ENCODE measurements around the gene NME7.

NME7 gene

GRCh38 chr1:169121146-169121923 lies 246.3 kb downstream of the NME7 start:
- DNase-seq = no peak

DNA sequence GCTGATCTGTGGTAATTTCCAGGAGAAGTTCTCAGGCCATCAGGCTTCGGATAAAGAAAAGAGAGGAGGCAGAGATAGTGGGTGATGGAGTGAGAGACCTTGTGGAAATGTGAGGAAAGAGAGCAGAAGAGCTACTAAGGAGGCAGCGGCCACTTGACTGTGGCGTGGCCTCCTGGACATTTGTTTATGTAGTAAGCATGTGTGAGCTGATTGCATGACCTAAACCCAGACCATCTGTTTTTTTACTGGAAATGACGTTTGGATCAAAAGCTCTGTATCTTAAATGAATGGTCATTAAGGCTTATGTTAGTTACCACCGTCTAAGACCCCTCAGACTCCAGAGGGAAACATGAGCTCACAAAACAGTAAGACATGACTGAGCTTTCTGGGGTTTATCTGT lies 247.5 kb downstream of the NME7 start:
- no peak for DNase-seq

DNA sequence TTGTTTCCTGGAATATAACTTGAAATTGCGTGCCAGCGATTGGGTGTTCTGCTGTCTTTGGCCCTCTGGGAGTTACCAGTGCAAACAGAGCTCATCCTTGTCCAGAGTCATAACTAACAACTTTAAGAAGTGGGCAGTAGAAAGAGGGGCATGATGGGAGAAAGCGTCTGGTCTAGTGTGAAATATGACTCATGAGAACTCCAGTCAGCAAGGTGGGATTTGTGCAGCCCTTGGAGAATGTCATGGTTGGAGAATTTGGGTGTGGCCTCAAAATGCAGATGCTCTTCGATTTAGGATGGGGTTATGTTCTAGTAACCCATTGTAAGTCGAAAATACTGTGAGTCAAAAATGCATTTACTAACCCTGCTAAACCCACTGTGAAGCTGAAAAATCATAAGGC lies 248.2 kb downstream of the NME7 start:
- DNase-seq = no peak

- no peak for DNase-seq
Observed at GRCh38 chr1:169118227-169118626, 249.4 kb downstream of the NME7 start.

- no peak for DNase-seq
Observed at GRCh38 chr1:169117599-169117998, 250.0 kb downstream of the NME7 start.

GRCh38 chr1:169117014-169117413 lies 250.6 kb downstream of the NME7 start:
- DNase-seq = no peak

- no peak for DNase-seq
Observed at GRCh38 chr1:169115891-169116585, 251.6 kb downstream of the NME7 start.

DNA sequence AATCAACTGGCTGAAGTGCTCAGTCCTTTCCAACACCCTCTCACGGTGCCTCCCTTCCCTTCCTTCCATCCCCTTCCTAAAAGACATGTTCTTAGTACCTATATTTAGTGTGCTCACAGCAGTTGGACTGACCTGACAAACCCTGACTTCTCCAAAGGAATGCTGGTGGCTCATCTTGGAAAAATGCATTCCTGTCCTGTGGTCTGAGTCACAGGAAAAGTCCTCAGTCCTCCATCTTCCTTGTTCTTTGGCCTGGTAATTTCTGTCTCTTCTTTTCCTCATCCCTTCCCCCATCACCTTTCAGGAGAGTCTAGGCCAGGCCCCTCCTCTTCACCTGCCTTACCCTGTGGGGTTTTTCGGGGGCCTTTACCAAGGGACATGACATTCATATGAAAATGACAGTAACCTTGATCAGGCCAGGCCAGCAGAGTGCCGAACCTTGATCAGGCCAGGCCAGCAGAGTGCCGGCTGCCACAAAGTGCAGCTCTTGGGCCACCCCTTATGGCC lies 253.9 kb downstream of the NME7 start:
- no peak for DNase-seq

GRCh38 chr1:169112241-169112640 lies 255.4 kb downstream of the NME7 start:
- no peak for DNase-seq

DNA sequence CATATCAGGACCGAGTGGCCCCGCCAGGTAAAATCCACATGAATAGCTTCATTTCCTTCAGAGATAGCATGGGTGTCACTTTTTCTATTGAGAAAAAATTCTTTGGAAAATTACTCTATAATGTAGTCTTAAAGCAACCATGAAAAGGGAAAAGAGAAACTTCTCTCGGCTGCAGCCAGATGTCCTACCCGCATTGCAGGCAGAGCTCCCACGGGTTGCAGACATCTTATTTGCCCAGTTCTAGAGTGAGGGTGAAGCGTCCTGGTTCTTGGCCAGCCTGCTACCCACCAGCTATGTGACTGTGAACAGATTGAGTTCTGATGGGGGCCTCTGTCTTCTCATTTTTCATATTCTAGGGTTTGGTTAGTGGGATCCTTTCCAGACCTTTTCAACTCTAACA lies 256.1 kb downstream of the NME7 start:
- DNase-seq = no peak

DNA sequence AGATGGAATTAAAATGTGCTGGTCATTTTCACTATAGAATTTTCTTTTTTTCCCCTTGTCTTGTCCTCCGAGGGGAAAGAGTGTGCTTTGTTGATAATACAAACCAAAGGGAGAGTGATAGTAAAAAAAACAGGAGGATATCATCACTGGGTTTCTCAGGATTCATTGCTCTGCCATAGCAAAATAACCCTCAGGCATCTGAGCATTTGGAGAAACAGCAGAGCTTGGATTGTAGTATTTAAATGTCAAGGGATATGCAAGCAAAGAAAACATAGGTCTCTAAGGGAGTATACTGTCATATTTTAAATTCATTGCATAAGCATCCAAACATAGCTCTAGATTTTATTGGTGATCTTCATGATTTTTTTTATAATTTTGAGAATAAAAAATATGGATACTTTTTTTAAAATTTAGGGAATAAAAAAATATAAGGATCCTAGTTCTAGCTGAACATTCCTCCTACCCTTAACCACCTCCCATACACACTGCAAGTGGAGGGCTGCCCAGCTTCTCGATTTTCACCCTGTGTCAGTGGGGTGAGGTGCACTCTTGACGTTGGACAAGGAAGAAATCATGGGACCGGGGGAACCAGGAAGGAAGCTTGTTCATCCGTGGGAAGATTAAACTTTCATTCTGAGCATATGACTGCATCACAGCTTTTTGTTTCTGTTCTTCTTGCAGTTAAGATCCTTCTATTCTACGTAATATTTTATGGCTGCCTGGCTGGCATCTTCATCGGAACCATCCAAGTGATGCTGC lies 256.7 kb downstream of the NME7 start:
- no peak for DNase-seq

- no peak for DNase-seq
Observed at GRCh38 chr1:169110236-169110635, 257.4 kb downstream of the NME7 start.

- DNase-seq = peak; percentile 65
Observed at GRCh38 chr1:169109561-169110134, 257.9 kb downstream of the NME7 start.

GRCh38 chr1:169108863-169109560 lies 258.6 kb downstream of the NME7 start:
- DNase-seq = peak; percentile 55

- DNase-seq = no peak
Observed at GRCh38 chr1:169108223-169108622, 259.4 kb downstream of the NME7 start.

DNA sequence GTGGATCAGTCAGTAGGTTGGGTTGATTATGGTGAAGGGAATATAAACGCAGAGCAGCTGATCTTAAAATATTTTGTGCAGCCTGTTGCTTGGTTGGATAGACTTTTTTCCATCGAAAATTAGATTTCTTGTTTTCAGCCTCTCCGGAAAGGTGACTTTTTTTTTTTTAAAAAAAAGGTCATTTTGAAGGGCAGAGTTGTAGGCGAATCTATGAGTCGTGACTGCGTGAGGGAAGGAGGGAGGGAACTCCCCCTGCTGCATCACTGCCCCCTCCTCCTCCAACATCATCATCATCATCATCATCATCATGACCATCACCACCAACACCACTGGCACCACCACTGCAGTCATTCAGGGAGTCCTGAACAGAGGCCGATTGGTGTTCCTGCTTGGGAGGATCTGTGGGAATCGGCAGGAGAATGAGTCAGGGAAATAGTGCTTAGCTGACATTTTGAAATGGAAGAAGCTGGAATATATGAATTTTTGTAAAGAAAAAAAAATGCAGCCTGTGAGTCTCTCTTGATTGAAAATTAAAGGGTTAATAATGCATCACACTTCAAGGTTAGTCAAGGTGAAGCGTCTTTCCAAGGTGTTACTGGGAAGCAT lies 259.9 kb downstream of the NME7 start:
- DNase-seq = no peak

DNA sequence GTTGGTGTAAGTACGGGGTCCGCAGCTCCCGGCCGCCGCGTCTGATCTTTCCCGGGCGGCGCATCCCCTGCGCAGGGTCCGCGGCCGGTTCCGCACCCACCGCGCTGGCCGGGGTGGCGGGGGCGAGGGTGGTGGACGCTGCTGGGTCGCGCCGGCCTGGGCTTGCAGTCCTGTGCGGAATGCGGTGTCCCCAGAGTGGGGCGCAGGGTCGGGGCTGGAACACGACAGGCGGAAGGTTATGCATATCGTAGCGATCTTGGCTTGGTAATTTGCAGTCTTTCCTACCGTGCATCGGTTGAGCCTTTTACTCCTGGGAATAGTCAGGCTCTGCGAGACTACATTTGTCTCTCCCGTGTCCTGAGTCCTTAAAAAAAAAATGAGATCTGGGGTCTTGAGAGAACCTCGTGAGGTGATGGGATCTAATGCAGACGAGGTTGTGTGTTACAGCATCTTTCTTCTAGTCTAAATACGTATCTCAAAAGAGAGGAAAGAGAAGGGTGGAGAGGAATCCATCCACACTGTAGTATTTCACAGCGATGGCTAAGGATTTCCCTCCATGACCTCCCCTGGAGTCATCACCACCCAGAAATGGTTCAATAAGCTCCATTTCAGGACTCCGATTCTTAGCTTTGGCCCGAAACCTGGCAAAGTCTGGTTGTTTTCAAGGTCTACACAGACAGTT lies 260.5 kb downstream of the NME7 start:
- DNase-seq = no peak

DNA sequence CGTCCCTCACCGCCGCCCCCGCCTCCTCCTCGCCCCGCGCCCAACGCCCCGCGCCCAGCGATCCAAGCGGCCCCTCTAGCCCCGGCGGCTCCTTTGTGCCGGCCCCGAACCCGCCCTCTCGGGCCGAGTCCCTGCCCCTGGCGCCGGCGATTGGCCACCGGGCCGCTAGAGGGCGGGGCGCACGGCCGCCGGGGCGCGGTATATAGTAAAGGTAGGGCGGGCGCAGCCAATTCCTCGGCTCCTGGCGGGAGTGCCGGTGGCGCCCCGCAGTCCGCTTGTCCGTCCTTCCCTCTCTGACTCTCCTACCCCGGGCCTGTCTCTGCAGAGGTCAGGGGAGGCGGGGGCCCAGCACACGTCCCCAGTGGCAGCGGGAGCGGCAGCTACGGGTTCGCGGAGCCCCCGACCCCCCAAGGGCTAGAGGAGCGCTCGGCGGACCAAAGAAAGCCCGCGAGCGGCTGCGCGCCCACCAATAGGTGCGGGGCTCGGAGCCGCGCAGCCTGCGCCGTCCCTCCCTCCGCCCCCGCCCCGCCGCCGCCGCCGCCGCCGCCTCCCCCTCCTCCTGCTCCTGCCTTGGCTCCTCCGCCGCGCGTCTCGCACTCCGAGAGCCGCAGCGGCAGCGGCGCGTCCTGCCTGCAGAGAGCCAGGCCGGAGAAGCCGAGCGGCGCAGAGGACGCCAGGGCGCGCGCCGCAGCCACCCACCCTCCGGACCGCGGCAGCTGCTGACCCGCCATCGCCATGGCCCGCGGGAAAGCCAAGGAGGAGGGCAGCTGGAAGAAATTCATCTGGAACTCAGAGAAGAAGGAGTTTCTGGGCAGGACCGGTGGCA lies 261.3 kb downstream of the NME7 start, which contains the start of gene ATP1B1:
Gene ATP1B1 (plus strand): TSS at position 596 of the 826 bp plus-strand sequence. CDS start 140 bp downstream, at position 736.
- DNase-seq = peak; percentile 96

DNA sequence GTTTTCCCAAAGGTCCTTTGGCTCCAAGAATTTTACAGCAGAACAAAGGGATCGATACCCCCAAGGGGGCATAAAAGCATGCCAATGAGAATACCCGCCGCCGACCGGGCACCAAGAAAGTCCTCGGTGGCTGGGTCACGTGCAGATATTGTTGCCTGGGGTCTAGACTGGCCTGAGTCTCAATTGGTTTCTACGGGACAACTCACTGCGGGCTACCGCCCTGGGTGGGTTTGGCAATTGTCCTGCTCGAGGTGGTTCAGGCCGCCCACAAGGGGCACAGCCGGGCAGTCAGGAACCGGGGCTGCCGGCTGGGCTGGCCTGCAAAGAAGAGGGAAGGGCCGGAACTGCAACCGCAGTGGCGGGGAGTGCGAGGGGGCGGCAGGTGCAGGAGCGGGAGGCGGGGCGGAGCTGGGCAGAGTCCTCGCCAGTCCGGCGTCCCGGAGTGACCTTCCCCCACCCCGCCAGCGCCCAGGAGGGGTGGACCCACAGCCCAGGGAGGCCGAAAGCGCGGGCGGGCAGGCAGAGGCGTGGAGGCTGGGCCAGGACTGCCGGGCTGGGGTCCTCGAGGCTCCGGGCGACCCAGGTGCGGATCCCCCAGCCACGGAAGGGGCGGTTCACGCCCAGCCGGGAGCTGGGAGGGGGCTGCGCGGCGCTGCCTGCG lies 262.0 kb downstream of the NME7 start:
- peak; percentile 89 for DNase-seq

- no peak for DNase-seq
Observed at GRCh38 chr1:169105087-169105433, 262.5 kb downstream of the NME7 start.
